C4-2B (cell line): Measurements from ENCODE around the gene CTNNBL1.

Source experiments
- CTCF ChIP-seq: fragments of 450-650 bp; conservative IDR thresholded peaks from 2 replicates; pipeline ENCODE4 v1.5.1; 2017; ENCODE audit warnings: mild to moderate bottlenecking
- ZFX ChIP-seq: fragments of 450-650 bp; IDR thresholded peaks from 2 replicates; pipeline ENCODE4 v1.6.1; 2017

- TF ChIP-seq CTCF (no peak), ZFX (no peak)
These were observed 81.4 kb downstream of the CTNNBL1 start for GRCh38 chr20:37775200-37775599.
